A549 (cell line): ENCODE data around the gene TMEM182. TPM values are rescaled to one million over a fixed set of nuclear protein-coding genes. Genes with fewer than 3 reads are reported as not detected.

ENCODE experiments used
- ATAC-seq, 2 experiments: fragments of 200-7000 bp in 1 of 2; fragments of >200 bp in 1 of 2; cut with Nextera tagmentation in 1 of 2; cut with Tn5 transposase in 1 of 2; 3 replicates each; pipeline versions ENCODE4 v1.8.0 to v1.9.1; 2018 to 2020; ENCODE audit warnings: mild to moderate bottlenecking in 1 of 2, moderate library complexity in 1 of 2
- CTCF ChIA-PET: fragments of 300-600 bp; sonication (Branson Sonifier 250); formaldehyde crosslinking; extraction: SDS; loops from one replicate; lab custom pipeline; 2021; ENCODE audit warnings: antibody characterized with exemption, inconsistent platforms; lab: Yijun Ruan, JAX
- POLR2A ChIA-PET: fragments of 350-600 bp; formaldehyde crosslinking; extraction: SDS; loops from one replicate; lab custom pipeline; 2021; ENCODE audit warnings: antibody characterized with exemption, inconsistent platforms; lab: Yijun Ruan, JAX
- DNase-seq, 2 experiments: peaks; one replicate each; pipeline versions ENCODE4 v3.0.0 to v3.0.0-alpha.2; 2011 to 2016; ENCODE audit warnings: low read depth in 1 of 2, low spot score in 1 of 2
- FAIRE-seq: peaks from 2 replicates; lab custom pipeline; 2011; peaks lifted over from hg19 to GRCh38; lab: Jason Lieb, UNC
- H3K27ac ChIP-seq, 2 experiments: fragments of >200 bp; sonication (Bioruptor Twin); formaldehyde crosslinking; 3 replicates each; pipeline ENCODE4 v1.5.1; 2016 to 2017
- H3K4me1 ChIP-seq: fragments of >200 bp; sonication (Bioruptor Twin); formaldehyde crosslinking; 3 replicates; pipeline ENCODE4 v1.6.1; 2016
- H3K4me2 ChIP-seq: fragments of >200 bp; sonication (Bioruptor Twin); formaldehyde crosslinking; 3 replicates; pipeline ENCODE4 v1.6.1; 2016
- H3K4me3 ChIP-seq: fragments of >200 bp; sonication (Bioruptor Twin); formaldehyde crosslinking; 3 replicates; pipeline ENCODE4 v1.5.1; 2016
- H3K9me3 ChIP-seq: fragments of >200 bp; sonication (Bioruptor Twin); formaldehyde crosslinking; 3 replicates; pipeline ENCODE4 v1.6.1; 2016
- CBX2 ChIP-seq: fragments of 200-600 bp; sonication (generic); IDR thresholded peaks from 2 replicates; pipeline ENCODE4 v1.6.1; 2016; ENCODE audit warnings: low read depth, mild to moderate bottlenecking, borderline replicate concordance
- CBX8 ChIP-seq: fragments of 200-600 bp; sonication (generic); IDR thresholded peaks from 2 replicates; pipeline ENCODE4 v1.6.1; 2016
- CEBPB ChIP-seq, 2 experiments: fragments of >200 bp in 1 of 2; sonication (Bioruptor Twin) in 1 of 2; formaldehyde crosslinking in 1 of 2; IDR thresholded peaks; 2 replicates each; pipeline ENCODE4 v1.6.1; 2012 to 2016
- CHD2 ChIP-seq: fragments of 150-350 bp; IDR thresholded peaks from 2 replicates; pipeline ENCODE4 v1.6.1; 2014; ENCODE audit warnings: low read length; ENCODE audit not compliant: partially characterized antibody
- ESRRA ChIP-seq: fragments of 150-350 bp; IDR thresholded peaks from 2 replicates; pipeline ENCODE4 v1.6.1; 2014; ENCODE audit warnings: mild to moderate bottlenecking, low read length, borderline replicate concordance
- FOSL2 ChIP-seq, 2 experiments: fragments of 450-650 bp in 1 of 2; fragments of >200 bp in 1 of 2; sonication (Bioruptor Twin) in 1 of 2; formaldehyde crosslinking; IDR thresholded peaks; 2 replicates each; pipeline versions ENCODE4 v1.5.0 to v1.6.1; 2016 to 2020; ENCODE audit warnings: mild to moderate bottlenecking in 1 of 2, moderate library complexity in 1 of 2
- GATA3 ChIP-seq: IDR thresholded peaks from 2 replicates; pipeline ENCODE4 v1.6.1; 2012; ENCODE audit warnings: borderline replicate concordance
- HEYL ChIP-seq: fragments of 250-450 bp; sonication (Bioruptor Pico); IDR thresholded peaks from 2 replicates; pipeline ENCODE4 v1.8.0; 2021; ENCODE audit warnings: mild to moderate bottlenecking, moderate library complexity
- HOXA7 ChIP-seq: fragments of 250-450 bp; sonication (Bioruptor Pico); IDR thresholded peaks from 2 replicates; pipeline ENCODE4 v1.5.0; 2020; ENCODE audit warnings: mild to moderate bottlenecking, moderate library complexity
- JUN ChIP-seq, 2 experiments: fragments of >200 bp; sonication (Bioruptor Twin); formaldehyde crosslinking; IDR thresholded peaks; 2 replicates in 1 of 2; 3 replicates in 1 of 2; pipeline ENCODE4 v1.6.1; 2016 to 2017
- NFE2L2 ChIP-seq: fragments of 150-350 bp; conservative IDR thresholded peaks from 2 replicates; pipeline ENCODE4 v1.6.1; 2014; ENCODE audit warnings: low read length
- NR3C1 ChIP-seq: fragments of >200 bp; sonication (Bioruptor Twin); formaldehyde crosslinking; IDR thresholded peaks from 3 replicates; pipeline ENCODE4 v1.6.1; 2017
- POLR2AphosphoS2 ChIP-seq: conservative IDR thresholded peaks from 2 replicates; pipeline ENCODE4 v1.6.1; 2012; ENCODE audit warnings: low read length, improper control_type of control experiment, inconsistent platforms
- RARB ChIP-seq: fragments of 250-450 bp; sonication (Bioruptor Pico); IDR thresholded peaks from 2 replicates; pipeline ENCODE4 v1.8.0; 2021; ENCODE audit warnings: mild to moderate bottlenecking, moderate library complexity
- RCOR1 ChIP-seq: fragments of 150-350 bp; IDR thresholded peaks from 2 replicates; pipeline ENCODE4 v1.6.1; 2014; ENCODE audit warnings: antibody characterized with exemption, low read length, low read depth
- REST ChIP-seq: fragments of 200-600 bp; sonication (generic); IDR thresholded peaks from 2 replicates; pipeline ENCODE4 v1.6.1; 2016; ENCODE audit warnings: antibody characterized with exemption, mild to moderate bottlenecking, moderate library complexity
- SMC3 ChIP-seq: fragments of >200 bp; sonication (Bioruptor Twin); formaldehyde crosslinking; IDR thresholded peaks from 3 replicates; pipeline ENCODE4 v1.6.1; 2018; ENCODE audit warnings: inconsistent platforms
- SREBF2 ChIP-seq: fragments of 450-650 bp; IDR thresholded peaks from 2 replicates; pipeline ENCODE4 v1.6.1; 2014; ENCODE audit warnings: mild to moderate bottlenecking, moderate library complexity
- ZNF302 ChIP-seq: fragments of 250-450 bp; sonication (Bioruptor Pico); IDR thresholded peaks from 2 replicates; pipeline ENCODE4 v1.9.0; 2021; ENCODE audit warnings: inconsistent platforms, mild to moderate bottlenecking, moderate library complexity
- WGBS: methylation state at CpG from one replicate; pipeline ENCODE4 v1.1.6; 2017; ENCODE audit errors: missing lambda C conversion rate; 5-methylcytosine and 5-hydroxymethylcytosine counted together
- polyA plus RNA-seq, 4 experiments: library from polyadenylated mRNA; depleted of rRNA in 3 of 4; stranded (reverse); fragments of >200 nt; fragmentation: RNase III in 1 of 4; extraction: RNeasy Plus Mini Kit Qiagen cat#74134 plus additional on column Dnase treatment in 1 of 4; gene quantifications; 2 replicates in 3 of 4; 3 replicates in 1 of 4; pipeline ENCODE4 v1.2.3, GENCODE V29; 2011 to 2017
- TF ChIP-seq, protein P1 (sequence below): fragments of >200 bp; sonication (Bioruptor Twin); formaldehyde crosslinking; IDR thresholded peaks from 3 replicates; pipeline ENCODE4 v1.5.1; 2016
- TF ChIP-seq, protein P2 (sequence below): IDR thresholded peaks from 2 replicates; pipeline ENCODE4 v1.6.1; 2012; ENCODE audit warnings: low read depth, borderline replicate concordance

TMEM182 gene
- polyA plus RNA-seq, 2 of the 4 experiments (the other 2 are of a cell fraction), result 5.3 to 13.1 TPM

- TF ChIP-seq HOXA7 (CRISPR knock-in tag) (no peak), NR3C1 (no peak), ESRRA (no peak), CHD2 (no peak)
Observed at GRCh38 chr2:102724016-102724490, 37.8 kb upstream of the TMEM182 start (continued).

- H3K4me1 ChIP-seq, result no peaks in the 10 kb centered on the region
- H3K4me3 ChIP-seq, result no peak overlapping the region
- DNase-seq, result no peak
- WGBS, result 90% methylated on average over 10 of the region's 10 CpGs
- H3K4me2 ChIP-seq, result no peak overlapping the region
- no peak for TF ChIP-seq RARB (CRISPR knock-in tag)
- TF ChIP-seq, all 56 proteins: peak for 0
- ChIA-PET CTCF (interaction anchor here (1.4 kb wide), 1 partner anchor 29 kb away, joined by 4 read pairs; no protein-coding TSS in a partner anchor), POLR2A (no interaction called here)
- no peaks in the 10 kb centered on the region for H3K9me3 ChIP-seq
- FAIRE-seq, result no peak
- no peak overlapping the region for H3K27ac ChIP-seq
- ATAC-seq, result no peak
Observed at GRCh38 chr2:102724553-102724952, 37.3 kb upstream of the TMEM182 start.

GRCh38 chr2:102726128-102727087 is 35.4 kb upstream of the TMEM182 start:
- CTCF ChIA-PET, result no interaction called here
- no peak for ATAC-seq
- TF ChIP-seq NFE2L2, result no peak
- TF ChIP-seq RCOR1, result no peak
- TF ChIP-seq HEYL (CRISPR knock-in tag), result no peak
- no peak for TF ChIP-seq CBX8
- no peak for TF ChIP-seq ZNF302
- TF ChIP-seq, protein P1, sequence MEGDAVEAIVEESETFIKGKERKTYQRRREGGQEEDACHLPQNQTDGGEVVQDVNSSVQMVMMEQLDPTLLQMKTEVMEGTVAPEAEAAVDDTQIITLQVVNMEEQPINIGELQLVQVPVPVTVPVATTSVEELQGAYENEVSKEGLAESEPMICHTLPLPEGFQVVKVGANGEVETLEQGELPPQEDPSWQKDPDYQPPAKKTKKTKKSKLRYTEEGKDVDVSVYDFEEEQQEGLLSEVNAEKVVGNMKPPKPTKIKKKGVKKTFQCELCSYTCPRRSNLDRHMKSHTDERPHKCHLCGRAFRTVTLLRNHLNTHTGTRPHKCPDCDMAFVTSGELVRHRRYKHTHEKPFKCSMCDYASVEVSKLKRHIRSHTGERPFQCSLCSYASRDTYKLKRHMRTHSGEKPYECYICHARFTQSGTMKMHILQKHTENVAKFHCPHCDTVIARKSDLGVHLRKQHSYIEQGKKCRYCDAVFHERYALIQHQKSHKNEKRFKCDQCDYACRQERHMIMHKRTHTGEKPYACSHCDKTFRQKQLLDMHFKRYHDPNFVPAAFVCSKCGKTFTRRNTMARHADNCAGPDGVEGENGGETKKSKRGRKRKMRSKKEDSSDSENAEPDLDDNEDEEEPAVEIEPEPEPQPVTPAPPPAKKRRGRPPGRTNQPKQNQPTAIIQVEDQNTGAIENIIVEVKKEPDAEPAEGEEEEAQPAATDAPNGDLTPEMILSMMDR, result no peak
- no peak for TF ChIP-seq GATA3
- TF ChIP-seq JUN (IDR thresholded peaks at IDR 0.05), result no peak
- no peak for TF ChIP-seq POLR2AphosphoS2
- TF ChIP-seq SREBF2, result no peak
- no peak for TF ChIP-seq SMC3
- TF ChIP-seq, protein P2, sequence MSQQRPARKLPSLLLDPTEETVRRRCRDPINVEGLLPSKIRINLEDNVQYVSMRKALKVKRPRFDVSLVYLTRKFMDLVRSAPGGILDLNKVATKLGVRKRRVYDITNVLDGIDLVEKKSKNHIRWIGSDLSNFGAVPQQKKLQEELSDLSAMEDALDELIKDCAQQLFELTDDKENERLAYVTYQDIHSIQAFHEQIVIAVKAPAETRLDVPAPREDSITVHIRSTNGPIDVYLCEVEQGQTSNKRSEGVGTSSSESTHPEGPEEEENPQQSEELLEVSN, result no peak
- no peak for TF ChIP-seq CBX2
- no peak for TF ChIP-seq CEBPB (IDR thresholded peaks at IDR 0.05)
- TF ChIP-seq REST, result no peak
- TF ChIP-seq ESRRA, result no peak
- TF ChIP-seq FOSL2 (IDR thresholded peaks at IDR 0.05), result no peak
- TF ChIP-seq FOSL2 (CRISPR knock-in tag; IDR thresholded peaks at IDR 0.05), result no peak
- TF ChIP-seq, all 56 proteins: peak for 0

More at GRCh38 chr2:102726128-102727087, 35.4 kb upstream of the TMEM182 start:
- FAIRE-seq (no peak), DNase-seq (no peak)
- no peak overlapping the region for H3K27ac ChIP-seq
- no peak overlapping the region for H3K4me3 ChIP-seq
- no peaks in the 10 kb centered on the region for H3K9me3 ChIP-seq
- H3K4me2 ChIP-seq, result no peak overlapping the region
- POLR2A ChIA-PET, result no interaction called here
- WGBS, result 83% methylated on average over 15 of the region's 15 CpGs
- no peaks in the 10 kb centered on the region for H3K4me1 ChIP-seq
